Psoas muscle (tissue), 8 donors: ENCODE measurements around the gene ARHGAP10. TPM values are rescaled to one million over a fixed set of nuclear protein-coding genes. Genes with fewer than 3 reads are reported as not detected.

ENCODE experiments used
- ATAC-seq, 4 donors: fragments of 200-7000 bp; cut with Tn5 transposase; one replicate each; pipeline ENCODE4 v1.9.1; 2020; ENCODE audit warnings: moderate library complexity in 3 of 4, mild to moderate bottlenecking in 2 of 4
- DNase-seq, 2 donors: peaks; one replicate each; pipeline ENCODE4 v3.0.0-alpha.2; 2020
- H3K27ac ChIP-seq: fragments of 200-600 bp; one replicate; pipeline ENCODE4 v1.8.0; 2022
- H3K27me3 ChIP-seq, 3 donors: fragments of 200-600 bp in 1 of 3; one replicate each; pipeline versions ENCODE4 v1.6.1 to v1.8.0; 2013 to 2022; ENCODE audit warnings: low read length in 2 of 3, mild to moderate bottlenecking in 2 of 3, moderate library complexity in 1 of 3; ENCODE audit not compliant: insufficient read depth in 3 of 3
- H3K36me3 ChIP-seq, 2 donors: fragments of 200-600 bp in 1 of 2; one replicate each; pipeline versions ENCODE4 v1.6.1 to v1.8.0; 2013 to 2022; ENCODE audit warnings: low read depth in 1 of 2, mild to moderate bottlenecking in 1 of 2, moderate library complexity in 1 of 2; ENCODE audit not compliant: insufficient read depth in 1 of 2
- H3K4me1 ChIP-seq: fragments of 200-600 bp; one replicate; pipeline ENCODE4 v1.8.0; 2022
- H3K4me3 ChIP-seq: fragments of 200-600 bp; one replicate; pipeline ENCODE4 v1.8.0; 2022; ENCODE audit warnings: mild to moderate bottlenecking
- H3K9me3 ChIP-seq: fragments of 200-600 bp; one replicate; pipeline ENCODE4 v1.8.0; 2022
- WGBS, 3 donors: extraction: QIAGEN DNeasy Blood & Tissue Kit; methylation state at CpG; one replicate each; pipeline versions ENCODE4 v1.1.6 to v1.1.7; 2013; 5-methylcytosine and 5-hydroxymethylcytosine counted together
- intact Hi-C, 2 donors: fragments of 100-400 bp; cut with DNase I; formaldehyde crosslinking; loops; one replicate each; pipeline versions ENCODE4 v1.11.0 to v1.14.2; 2022
- polyA plus RNA-seq, 3 donors: library from polyadenylated mRNA; stranded (reverse); fragments of 200-250 nt; gene quantifications; one replicate each; pipeline ENCODE4 v1.2.3, GENCODE V29; 2013
- total RNA-seq, 4 donors: library from RNA; stranded (reverse); fragmentation: NEBNext Ultra II Directional in 2 of 4; extraction: Animal tissue kit (Norgen Biotek cat#: 25700) in 2 of 4; gene quantifications; one replicate each; pipeline versions ENCODE4 v1.2.1 to v1.2.4, GENCODE V29; 2021 to 2023
- TF ChIP-seq, protein P1 (sequence below): fragments of 200-600 bp; IDR thresholded peaks from one replicate; pipeline ENCODE4 v1.8.0; 2022; ENCODE audit warnings: antibody characterized with exemption
- donor health status: healthy with polysubstance abuse.
- donor health status: DM: no; HTN: no; CAD: no; lungs with moderate emphysema.
- donor health status: Bipolar disorder and iron deficiency.
- donor health status: healthy.
- donor health status: DM: yes; HTN: yes; CAD: no.
- donor health status: DM: no; HTN: no; CAD: no.
- donor health status: DM: no; HTN: no; CAD: no.
- donor health status: DM: yes; HTN: yes; CAD: no.

The ARHGAP10 gene
- total and polyA plus RNA-seq, 7 donors, result 28.8 to 43.5 (median 34.0) TPM

- peaks cover 7% of the 10 kb centered on the region for H3K9me3 ChIP-seq
- TF ChIP-seq, protein P1, sequence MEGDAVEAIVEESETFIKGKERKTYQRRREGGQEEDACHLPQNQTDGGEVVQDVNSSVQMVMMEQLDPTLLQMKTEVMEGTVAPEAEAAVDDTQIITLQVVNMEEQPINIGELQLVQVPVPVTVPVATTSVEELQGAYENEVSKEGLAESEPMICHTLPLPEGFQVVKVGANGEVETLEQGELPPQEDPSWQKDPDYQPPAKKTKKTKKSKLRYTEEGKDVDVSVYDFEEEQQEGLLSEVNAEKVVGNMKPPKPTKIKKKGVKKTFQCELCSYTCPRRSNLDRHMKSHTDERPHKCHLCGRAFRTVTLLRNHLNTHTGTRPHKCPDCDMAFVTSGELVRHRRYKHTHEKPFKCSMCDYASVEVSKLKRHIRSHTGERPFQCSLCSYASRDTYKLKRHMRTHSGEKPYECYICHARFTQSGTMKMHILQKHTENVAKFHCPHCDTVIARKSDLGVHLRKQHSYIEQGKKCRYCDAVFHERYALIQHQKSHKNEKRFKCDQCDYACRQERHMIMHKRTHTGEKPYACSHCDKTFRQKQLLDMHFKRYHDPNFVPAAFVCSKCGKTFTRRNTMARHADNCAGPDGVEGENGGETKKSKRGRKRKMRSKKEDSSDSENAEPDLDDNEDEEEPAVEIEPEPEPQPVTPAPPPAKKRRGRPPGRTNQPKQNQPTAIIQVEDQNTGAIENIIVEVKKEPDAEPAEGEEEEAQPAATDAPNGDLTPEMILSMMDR, result no peak
- H3K4me3 ChIP-seq, result no peak overlapping the region
- WGBS, 3 donors, result 90 to 97% (median 96%) methylated on average over 3 of the region's 3 CpGs
- no peaks in the 10 kb centered on the region for H3K27me3 ChIP-seq
- no peak overlapping the region for H3K27ac ChIP-seq
- intact Hi-C loops, result no loop called here
- DNase-seq, result no peak
- no peak for ATAC-seq
- H3K36me3 ChIP-seq, result peaks cover 4 to 34% of the 10 kb centered on the region in 2 donors
- no peaks in the 10 kb centered on the region for H3K4me1 ChIP-seq
Observed at GRCh38 chr4:148109216-148109615, 377.3 kb downstream of the ARHGAP10 start.

GRCh38 chr4:148110169-148110568, 378.3 kb downstream of the ARHGAP10 start:
- TF ChIP-seq, protein P1, result no peak
- H3K9me3 ChIP-seq, result peaks cover 7% of the 10 kb centered on the region
- no peaks in the 10 kb centered on the region for H3K27me3 ChIP-seq
- H3K27ac ChIP-seq, result no peak overlapping the region
- H3K36me3 ChIP-seq, result peaks cover 4 to 37% of the 10 kb centered on the region in 2 donors
- H3K4me1 ChIP-seq, result no peaks in the 10 kb centered on the region
- no peak for DNase-seq
- 97 to 99% (median 98%) methylated on average over 3 of the region's 3 CpGs for WGBS, 3 donors
- no peak overlapping the region for H3K4me3 ChIP-seq
- no peak for ATAC-seq
- intact Hi-C loops, result no loop called here

DNA sequence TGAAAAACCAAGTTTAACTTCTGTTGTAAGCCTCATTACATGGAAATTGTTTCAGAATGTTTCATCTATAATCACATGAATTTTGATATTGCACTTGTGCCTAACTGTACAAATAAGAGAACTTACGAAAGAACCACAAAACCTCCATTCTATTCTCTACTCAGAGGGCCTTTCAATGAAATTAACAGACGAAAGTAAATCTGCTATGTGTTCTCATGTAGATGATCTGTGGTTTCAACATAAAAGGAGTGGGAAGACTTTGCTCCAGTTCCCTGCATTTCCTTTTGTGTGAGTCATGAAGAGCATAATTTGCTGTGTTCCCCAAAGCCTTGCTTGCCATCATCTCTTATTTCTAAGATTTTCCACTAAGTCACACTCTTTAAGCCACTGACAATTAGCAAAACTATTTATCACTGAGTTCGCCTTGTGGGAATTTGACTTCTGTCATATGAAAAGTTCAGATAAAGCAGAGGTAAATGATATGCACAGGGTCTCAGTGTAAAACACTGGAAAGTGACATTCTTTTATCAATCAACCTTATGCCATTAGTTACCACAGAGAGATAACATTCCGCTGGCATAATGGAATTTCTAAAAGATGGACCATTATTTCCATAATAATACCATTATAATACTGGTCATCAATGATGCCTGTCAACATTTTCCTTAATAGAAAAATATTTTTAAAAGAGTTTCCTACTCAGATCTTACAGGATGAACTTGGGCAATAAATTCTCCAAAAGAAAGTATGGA, 380.5 kb downstream of the ARHGAP10 start:
- TF ChIP-seq, protein P1, result no peak
- intact Hi-C loops, result no loop called here
- H3K4me1 ChIP-seq, result no peaks in the 10 kb centered on the region
- H3K4me3 ChIP-seq, result no peak overlapping the region
- ATAC-seq, result no peak
- H3K9me3 ChIP-seq, result no peaks in the 10 kb centered on the region
- no peaks in the 10 kb centered on the region for H3K27me3 ChIP-seq
- peaks cover 4 to 37% of the 10 kb centered on the region in 2 donors for H3K36me3 ChIP-seq
- 81 to 90% (median 81%) methylated on average over 4 of the region's 4 CpGs for WGBS, 3 donors
- DNase-seq, result no peak
- H3K27ac ChIP-seq, result no peak overlapping the region

DNA sequence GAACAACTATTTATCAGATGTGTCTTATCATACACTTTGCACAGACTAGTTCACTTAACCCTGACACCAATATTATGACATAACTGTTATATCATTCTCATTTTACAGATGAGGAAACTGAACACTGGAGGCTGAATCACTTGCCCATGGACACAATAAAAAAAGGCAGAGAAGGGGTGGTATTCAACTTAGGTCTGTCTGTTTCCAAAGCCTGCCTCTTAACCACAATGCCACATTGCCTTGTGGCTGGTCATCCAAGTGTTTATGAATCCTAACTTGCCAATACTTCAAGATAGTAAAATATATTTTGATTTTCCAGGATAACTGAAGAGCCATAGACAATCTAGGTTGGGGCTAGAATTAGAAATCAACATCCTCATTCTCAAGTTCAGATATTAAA, 382.5 kb downstream of the ARHGAP10 start:
- Histone ChIP-seq H3K9me3 (no peaks in the 10 kb centered on the region), H3K4me3 (no peak overlapping the region), H3K27me3 (no peaks in the 10 kb centered on the region), H3K36me3 (peaks cover 0 to 40% of the 10 kb centered on the region in 2 donors), H3K27ac (no peak overlapping the region), H3K4me1 (peaks cover 6% of the 10 kb centered on the region)
- DNase-seq (no peak), ATAC-seq (no peak)
- intact Hi-C loops, result no loop called here
- TF ChIP-seq, protein P1, result no peak

GRCh38 chr4:148116264-148116663, 384.4 kb downstream of the ARHGAP10 start:
- Histone ChIP-seq H3K4me1 (peaks cover 6% of the 10 kb centered on the region), H3K27me3 (no peaks in the 10 kb centered on the region), H3K4me3 (no peak overlapping the region), H3K9me3 (no peaks in the 10 kb centered on the region), H3K27ac (no peak overlapping the region), H3K36me3 (peaks cover 0 to 35% of the 10 kb centered on the region in 2 donors)
- WGBS, 3 donors, result 34 to 72% (median 39%) methylated on average over 2 of the region's 2 CpGs
- DNase-seq (no peak), ATAC-seq (no peak)
- TF ChIP-seq, protein P1, result no peak
- intact Hi-C loops, result no loop called here
